A673 (cell line): ENCODE results near the gene TAS1R3. TPM values are rescaled to one million over a fixed set of nuclear protein-coding genes. Genes with fewer than 3 reads are reported as not detected.

Experiments
- BruUV-seq: library from RNA; stranded (reverse); fragments of 400-500 nt; replicated peaks from 2 replicates; lab custom pipeline; 2021; lab: Mats Ljungman, UMichigan
- CTCF ChIA-PET: fragments of 300-600 bp; sonication (Branson Sonifier 250); formaldehyde crosslinking; loops from one replicate; lab custom pipeline; 2022; ENCODE audit warnings: antibody characterized with exemption; lab: Charles Lee
- POLR2A ChIA-PET: fragments of 300-600 bp; sonication (Branson Sonifier 250); formaldehyde crosslinking; loops from one replicate; lab custom pipeline; 2022; ENCODE audit warnings: antibody characterized with exemption; ENCODE audit not compliant: low non-redundant PET; lab: Charles Lee
- DNase-seq: peaks from one replicate; pipeline ENCODE4 v3.0.0-alpha.2; 2015; ENCODE audit warnings: low spot score
- H3K27ac ChIP-seq: fragments of 200-600 bp; sonication (generic); 2 replicates; pipeline ENCODE4 v1.5.1; 2016; ENCODE audit warnings: mixed run types, low read depth, mild to moderate bottlenecking, mixed read lengths, antibody characterized with exemption, low read length; ENCODE audit not compliant: poor library complexity, severe bottlenecking
- H3K27me3 ChIP-seq: fragments of 200-600 bp; sonication (generic); replicated peaks from 2 replicates; pipeline ENCODE4 v1.6.1; 2017; ENCODE audit warnings: mixed run types, low read depth, mild to moderate bottlenecking, mixed read lengths, antibody characterized with exemption, low read length; ENCODE audit not compliant: insufficient read depth, poor library complexity
- H3K36me3 ChIP-seq: fragments of 200-600 bp; sonication (generic); 2 replicates; pipeline ENCODE4 v1.6.1; 2016; ENCODE audit warnings: mixed run types, mild to moderate bottlenecking, mixed read lengths, antibody characterized with exemption, low read length; ENCODE audit not compliant: insufficient read depth, poor library complexity, severe bottlenecking
- H3K4me1 ChIP-seq: fragments of 200-600 bp; sonication (generic); 2 replicates; pipeline ENCODE4 v1.6.1; 2017; ENCODE audit warnings: mixed run types, mild to moderate bottlenecking, mixed read lengths, antibody characterized with exemption, low read length; ENCODE audit not compliant: insufficient read depth, poor library complexity, severe bottlenecking
- H3K4me3 ChIP-seq: fragments of 200-600 bp; sonication (generic); 2 replicates; pipeline ENCODE4 v1.5.1; 2016; ENCODE audit warnings: low read depth, mixed run types, mild to moderate bottlenecking, mixed read lengths, low read length; ENCODE audit not compliant: poor library complexity, severe bottlenecking
- H3K9me3 ChIP-seq: fragments of 200-600 bp; sonication (generic); 2 replicates; pipeline ENCODE4 v1.6.1; 2016; ENCODE audit warnings: mixed run types, low read depth, mild to moderate bottlenecking, mixed read lengths, antibody characterized with exemption, low read length; ENCODE audit not compliant: poor library complexity, severe bottlenecking
- EZH2 ChIP-seq: fragments of 200-600 bp; sonication (generic); IDR thresholded peaks from 2 replicates; pipeline ENCODE4 v1.6.1; 2017; ENCODE audit warnings: borderline replicate concordance, low read depth, mild to moderate bottlenecking, mixed read lengths, antibody characterized with exemption, low read length; ENCODE audit not compliant: poor library complexity, severe bottlenecking
- intact Hi-C: fragments of 100-400 bp; cut with micrococcal nuclease; formaldehyde crosslinking; loops from one replicate; pipeline ENCODE4 v1.10.0; 2022; ENCODE audit not compliant: unreplicated experiment
- total RNA-seq: library from RNA; stranded (reverse); gene quantifications from 2 replicates; pipeline ENCODE4 v1.2.3, GENCODE V29; 2021
- TF ChIP-seq, protein P1 (sequence below): fragments of 300-800, 200-600 bp; sonication (generic); conservative IDR thresholded peaks from 2 replicates; pipeline ENCODE4 v1.5.1; 2017; ENCODE audit warnings: low read depth, mild to moderate bottlenecking, antibody characterized with exemption, low read length, moderate library complexity, mixed read lengths

TAS1R3 gene
- total RNA-seq, 1 experiment from 2014 or later: 0.21 TPM

DNA sequence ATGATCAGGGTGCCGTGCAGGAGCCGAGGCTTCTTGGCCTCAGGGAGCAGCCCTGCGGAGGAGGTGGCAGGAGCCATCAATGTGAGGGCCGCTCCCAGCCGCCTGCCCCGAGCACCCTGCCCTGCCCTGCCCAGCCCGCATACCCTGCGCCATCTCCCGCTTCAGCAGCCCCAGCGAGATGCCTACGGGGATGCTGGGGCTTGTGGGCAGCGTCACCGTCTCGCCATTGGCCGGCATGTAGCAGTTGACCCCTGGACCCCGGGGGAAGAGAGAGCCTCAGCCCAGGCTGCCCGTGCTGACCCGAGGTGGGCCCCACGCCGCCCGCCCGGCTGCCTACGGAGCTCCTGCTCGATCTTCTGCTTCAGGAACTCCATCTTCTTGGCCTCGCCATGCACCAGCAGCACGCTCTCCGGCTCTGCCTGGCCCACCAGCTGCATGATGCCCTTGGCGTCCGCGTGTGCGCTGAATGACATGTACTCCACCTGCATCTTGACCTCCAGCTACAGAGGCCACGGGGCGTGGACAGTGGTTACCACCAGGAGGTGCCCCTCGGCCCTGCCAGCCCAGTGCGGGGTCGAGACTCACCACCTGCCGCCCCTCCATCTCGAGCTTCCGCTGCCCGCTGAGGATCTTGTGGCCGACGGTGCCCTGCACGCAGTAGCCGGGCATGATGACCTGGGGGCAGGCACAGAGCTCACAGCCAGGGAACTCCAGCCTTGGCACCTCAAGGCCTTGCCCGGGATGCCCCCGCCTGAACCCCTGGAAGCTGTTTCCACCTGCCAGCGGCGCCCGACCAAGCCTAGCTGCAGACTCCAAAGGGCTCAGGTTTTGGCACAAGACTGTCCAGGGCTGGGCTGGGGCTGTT is 18.4 kb upstream of the TAS1R3 start:
- no peaks in the 10 kb centered on the region for H3K27me3 ChIP-seq
- intact Hi-C loops: no loop called here
- CTCF ChIA-PET: no interaction called here
- H3K36me3 ChIP-seq: peaks cover 41% of the 10 kb centered on the region
- POLR2A ChIA-PET: no interaction called here
- H3K4me1 ChIP-seq: peaks cover 13% of the 10 kb centered on the region
- TF ChIP-seq, protein P1, sequence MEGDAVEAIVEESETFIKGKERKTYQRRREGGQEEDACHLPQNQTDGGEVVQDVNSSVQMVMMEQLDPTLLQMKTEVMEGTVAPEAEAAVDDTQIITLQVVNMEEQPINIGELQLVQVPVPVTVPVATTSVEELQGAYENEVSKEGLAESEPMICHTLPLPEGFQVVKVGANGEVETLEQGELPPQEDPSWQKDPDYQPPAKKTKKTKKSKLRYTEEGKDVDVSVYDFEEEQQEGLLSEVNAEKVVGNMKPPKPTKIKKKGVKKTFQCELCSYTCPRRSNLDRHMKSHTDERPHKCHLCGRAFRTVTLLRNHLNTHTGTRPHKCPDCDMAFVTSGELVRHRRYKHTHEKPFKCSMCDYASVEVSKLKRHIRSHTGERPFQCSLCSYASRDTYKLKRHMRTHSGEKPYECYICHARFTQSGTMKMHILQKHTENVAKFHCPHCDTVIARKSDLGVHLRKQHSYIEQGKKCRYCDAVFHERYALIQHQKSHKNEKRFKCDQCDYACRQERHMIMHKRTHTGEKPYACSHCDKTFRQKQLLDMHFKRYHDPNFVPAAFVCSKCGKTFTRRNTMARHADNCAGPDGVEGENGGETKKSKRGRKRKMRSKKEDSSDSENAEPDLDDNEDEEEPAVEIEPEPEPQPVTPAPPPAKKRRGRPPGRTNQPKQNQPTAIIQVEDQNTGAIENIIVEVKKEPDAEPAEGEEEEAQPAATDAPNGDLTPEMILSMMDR: no peak
- no peak overlapping the region for H3K4me3 ChIP-seq
- no peaks in the 10 kb centered on the region for H3K9me3 ChIP-seq
- DNase-seq: no peak
- H3K27ac ChIP-seq: no peak overlapping the region
- BruUV-seq: TSS peak; percentile 19

DNA sequence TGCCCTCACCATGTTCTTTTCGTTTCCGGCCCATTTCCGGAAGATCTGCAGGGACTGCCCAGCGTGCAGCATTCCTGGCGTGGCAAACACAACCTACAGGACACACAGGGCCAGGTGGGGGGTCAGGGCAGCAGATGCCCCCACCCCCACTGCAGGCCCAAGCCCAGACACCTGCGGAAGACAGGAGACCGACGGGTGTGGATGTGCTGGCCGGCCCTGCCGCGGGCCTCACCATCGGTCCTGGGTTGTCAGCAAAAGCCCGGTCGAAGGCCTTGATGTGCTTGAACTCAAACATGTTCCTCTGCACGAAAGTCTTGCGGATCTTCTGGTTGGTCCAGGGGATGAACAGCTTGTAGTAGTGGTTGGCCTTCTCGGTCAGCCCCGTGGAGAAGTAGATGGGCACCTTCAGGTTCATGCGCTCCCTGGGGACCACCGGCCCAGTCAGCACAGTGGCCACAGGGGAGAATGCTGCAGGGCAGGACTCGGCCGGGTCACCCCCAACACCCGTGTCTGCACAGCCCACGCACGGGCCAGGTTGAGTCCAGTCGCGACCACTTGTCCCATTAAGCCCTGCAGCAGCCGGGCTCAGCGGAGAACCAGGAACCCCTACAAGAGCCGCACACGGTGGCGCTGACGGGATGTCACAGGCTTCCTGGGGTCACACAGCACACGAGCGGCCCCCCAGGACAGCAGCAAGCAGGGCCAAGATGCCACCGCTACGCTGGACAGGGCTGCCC is 17.4 kb upstream of the TAS1R3 start:
- CTCF ChIA-PET: no interaction called here
- intact Hi-C loops: no loop called here
- BruUV-seq: no TSS peak

DNA sequence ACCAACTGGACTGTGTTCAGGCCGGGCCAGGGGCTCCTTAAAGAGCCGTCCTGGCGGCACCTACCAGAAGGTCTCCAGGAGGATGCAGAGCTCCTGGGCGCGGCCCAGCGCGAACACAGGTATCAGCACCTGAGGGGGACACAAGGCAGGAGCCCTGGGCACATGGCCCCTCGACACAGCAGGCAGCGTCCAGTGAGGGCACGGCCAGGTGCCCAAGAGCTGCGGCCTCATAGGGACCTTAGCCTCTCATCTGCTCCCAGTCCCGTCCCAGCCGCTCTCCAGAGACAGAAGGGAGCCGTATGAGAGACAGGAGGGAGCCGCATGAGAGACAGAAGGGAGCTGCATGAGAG is 16.9 kb upstream of the TAS1R3 start:
- CTCF ChIA-PET: no interaction called here
- no peak for DNase-seq
- POLR2A ChIA-PET: no interaction called here
- intact Hi-C loops: no loop called here
- Histone ChIP-seq H3K36me3 (peaks cover 54% of the 10 kb centered on the region), H3K27ac (no peak overlapping the region), H3K27me3 (no peaks in the 10 kb centered on the region), H3K9me3 (no peaks in the 10 kb centered on the region), H3K4me1 (peaks cover 23% of the 10 kb centered on the region), H3K4me3 (no peak overlapping the region)
- no TSS peak for BruUV-seq
- TF ChIP-seq EZH2: no peak

More for the DNA sequence above, 17.4 kb upstream of the TAS1R3 start:
- no peak for DNase-seq
- POLR2A ChIA-PET: no interaction called here
- Histone ChIP-seq H3K4me3 (no peak overlapping the region), H3K36me3 (peaks cover 49% of the 10 kb centered on the region), H3K4me1 (peaks cover 22% of the 10 kb centered on the region), H3K27me3 (no peaks in the 10 kb centered on the region), H3K27ac (no peak overlapping the region), H3K9me3 (no peaks in the 10 kb centered on the region)
- TF ChIP-seq EZH2: no peak
- TF ChIP-seq, protein P1: no peak
